ENCODE data around the gene UBL3.
A peak's percentile ranks its signal among the peaks of the same experiment; 100 is the strongest.

The UBL3 gene

GRCh38 chr13:29887030-29887557 lies 36.7 kb upstream of the UBL3 start:
- no peak for DNase-seq (ENCODE audit: low read depth)
- no peak overlapping the region for H3K4me3 ChIP-seq (ENCODE audit: low read length)
- TF ChIP-seq, protein P1, sequence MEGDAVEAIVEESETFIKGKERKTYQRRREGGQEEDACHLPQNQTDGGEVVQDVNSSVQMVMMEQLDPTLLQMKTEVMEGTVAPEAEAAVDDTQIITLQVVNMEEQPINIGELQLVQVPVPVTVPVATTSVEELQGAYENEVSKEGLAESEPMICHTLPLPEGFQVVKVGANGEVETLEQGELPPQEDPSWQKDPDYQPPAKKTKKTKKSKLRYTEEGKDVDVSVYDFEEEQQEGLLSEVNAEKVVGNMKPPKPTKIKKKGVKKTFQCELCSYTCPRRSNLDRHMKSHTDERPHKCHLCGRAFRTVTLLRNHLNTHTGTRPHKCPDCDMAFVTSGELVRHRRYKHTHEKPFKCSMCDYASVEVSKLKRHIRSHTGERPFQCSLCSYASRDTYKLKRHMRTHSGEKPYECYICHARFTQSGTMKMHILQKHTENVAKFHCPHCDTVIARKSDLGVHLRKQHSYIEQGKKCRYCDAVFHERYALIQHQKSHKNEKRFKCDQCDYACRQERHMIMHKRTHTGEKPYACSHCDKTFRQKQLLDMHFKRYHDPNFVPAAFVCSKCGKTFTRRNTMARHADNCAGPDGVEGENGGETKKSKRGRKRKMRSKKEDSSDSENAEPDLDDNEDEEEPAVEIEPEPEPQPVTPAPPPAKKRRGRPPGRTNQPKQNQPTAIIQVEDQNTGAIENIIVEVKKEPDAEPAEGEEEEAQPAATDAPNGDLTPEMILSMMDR (conservative IDR thresholded peaks at IDR 0.05; ENCODE audit: low read length): no peak

- H3K4me3 ChIP-seq (ENCODE audit: low read length): no peak overlapping the region
- DNase-seq (ENCODE audit: low read depth): no peak
- TF ChIP-seq, protein P1 (conservative IDR thresholded peaks at IDR 0.05; ENCODE audit: low read length): no peak
These were observed 36.0 kb upstream of the UBL3 start for GRCh38 chr13:29886446-29886845.

GRCh38 chr13:29885989-29886388 lies 35.6 kb upstream of the UBL3 start:
- TF ChIP-seq, protein P1 (conservative IDR thresholded peaks at IDR 0.05; ENCODE audit: low read length): no peak
- no peak overlapping the region for H3K4me3 ChIP-seq (ENCODE audit: low read length)
- DNase-seq (ENCODE audit: low read depth): no peak

DNA sequence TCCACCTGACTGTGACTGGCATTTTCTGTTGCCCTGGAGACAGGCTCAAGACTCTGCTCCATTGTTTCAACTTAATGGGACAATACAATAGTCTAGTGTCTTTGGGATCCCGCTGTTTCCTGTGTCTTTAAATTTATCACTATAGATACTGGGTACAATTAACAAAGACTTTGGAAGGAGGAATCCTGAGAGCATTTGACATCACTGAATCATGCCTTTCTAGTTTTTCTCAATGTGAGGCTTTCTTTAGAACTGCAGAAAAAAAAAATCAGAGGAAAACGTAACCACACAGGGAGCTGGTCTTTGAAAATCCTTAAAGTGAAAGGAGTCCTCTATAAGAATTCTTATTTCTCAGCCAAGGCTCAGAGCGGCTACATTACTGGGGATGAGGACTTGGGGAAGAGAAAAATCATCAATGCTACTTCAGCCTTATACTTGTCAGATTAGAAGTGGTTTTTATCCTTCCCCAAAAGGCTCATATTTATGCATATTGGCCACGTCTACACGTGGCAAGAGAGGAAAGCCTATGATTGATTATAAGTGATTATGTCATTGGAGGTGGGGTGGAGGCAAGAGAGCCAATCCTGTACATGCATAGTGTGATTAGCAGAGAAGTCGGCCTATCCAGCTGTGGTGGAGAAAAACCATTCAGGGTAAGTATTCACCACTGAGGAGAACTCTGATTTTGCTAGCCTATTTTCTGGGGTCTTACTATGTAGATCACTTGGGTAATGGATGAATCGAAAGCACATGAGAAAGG lies 34.4 kb upstream of the UBL3 start:
- TF ChIP-seq, protein P1 (conservative IDR thresholded peaks at IDR 0.05; ENCODE audit: low read length): no peak
- no peak for DNase-seq (ENCODE audit: low read depth)

GRCh38 chr13:29883941-29884518 lies 33.6 kb upstream of the UBL3 start:
- DNase-seq (ENCODE audit: low read depth): peak; percentile 21
- TF ChIP-seq, protein P1 (conservative IDR thresholded peaks at IDR 0.05; ENCODE audit: low read length): no peak
- no peak overlapping the region for H3K4me3 ChIP-seq (ENCODE audit: low read length)

More for the DNA sequence above, 34.4 kb upstream of the UBL3 start:
- H3K4me3 ChIP-seq (ENCODE audit: low read length): no peak overlapping the region

GRCh38 chr13:29882076-29882475 lies 31.7 kb upstream of the UBL3 start:
- no peak for DNase-seq (ENCODE audit: low read depth)
- TF ChIP-seq, protein P1 (conservative IDR thresholded peaks at IDR 0.05; ENCODE audit: low read length): no peak
- H3K4me3 ChIP-seq (ENCODE audit: low read length): no peak overlapping the region

DNA sequence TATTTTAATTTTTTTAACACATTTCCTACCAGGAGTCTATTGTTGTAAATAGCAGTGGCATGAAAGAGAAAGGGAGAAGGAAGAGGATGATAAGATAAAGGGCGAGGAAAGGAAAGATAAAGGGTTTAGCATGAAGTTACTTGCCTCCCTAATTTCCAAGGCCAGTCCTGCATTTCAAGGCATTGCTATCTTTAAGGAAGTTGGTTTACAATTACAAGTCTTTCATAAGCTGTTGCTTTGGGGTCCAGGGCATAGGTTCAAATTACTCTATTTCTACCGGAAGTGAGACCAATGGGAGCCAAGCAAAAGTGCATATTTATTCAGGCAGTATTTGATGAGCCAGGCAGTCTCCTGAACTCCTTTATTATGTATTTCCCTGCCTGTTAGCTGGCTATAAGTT lies 27.7 kb upstream of the UBL3 start:
- no peak overlapping the region for H3K4me3 ChIP-seq (ENCODE audit: low read length)
- DNase-seq (ENCODE audit: low read depth): no peak
- TF ChIP-seq, protein P1 (conservative IDR thresholded peaks at IDR 0.05; ENCODE audit: low read length): no peak

Data from AG10803 (cell line).